ENCODE data around the gene MED27. TPM values are rescaled to one million over a fixed set of nuclear protein-coding genes. Genes with fewer than 3 reads are reported as not detected.
A peak's percentile ranks its signal among the peaks of the same experiment; 100 is the strongest.

Gene MED27
- total RNA-seq, 1 donor from 2014 or later = 45.0 TPM

DNA sequence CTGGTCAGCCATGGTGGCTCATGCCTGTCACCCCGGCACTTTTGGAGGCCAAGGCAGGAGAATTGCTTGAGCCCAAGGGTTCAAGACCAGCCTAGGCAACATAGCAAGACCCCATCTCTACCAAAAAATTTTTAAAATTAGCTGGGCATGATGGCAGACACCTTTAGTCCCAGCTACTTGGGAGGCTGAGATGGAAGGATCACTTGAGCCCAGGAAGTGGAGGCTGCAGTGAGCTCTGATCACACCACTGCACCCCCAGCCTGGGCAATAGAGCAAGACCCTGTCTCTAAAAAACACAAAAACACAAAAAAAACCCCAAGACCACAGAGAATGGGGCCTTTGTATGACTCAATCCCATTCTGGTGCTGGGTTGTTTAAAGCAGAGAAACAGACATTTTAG is 44.0 kb downstream of the MED27 start:
- peaks cover 43% of the 10 kb centered on the region for H3K4me1 Mint-ChIP-seq (ENCODE audit: low read depth, unreplicated experiment)
- H3K4me3 Mint-ChIP-seq (ENCODE audit: unreplicated experiment) = no peak overlapping the region
- no peaks in the 10 kb centered on the region for H3K27me3 Mint-ChIP-seq (ENCODE audit: unreplicated experiment)
- TF ChIP-seq, protein P1, sequence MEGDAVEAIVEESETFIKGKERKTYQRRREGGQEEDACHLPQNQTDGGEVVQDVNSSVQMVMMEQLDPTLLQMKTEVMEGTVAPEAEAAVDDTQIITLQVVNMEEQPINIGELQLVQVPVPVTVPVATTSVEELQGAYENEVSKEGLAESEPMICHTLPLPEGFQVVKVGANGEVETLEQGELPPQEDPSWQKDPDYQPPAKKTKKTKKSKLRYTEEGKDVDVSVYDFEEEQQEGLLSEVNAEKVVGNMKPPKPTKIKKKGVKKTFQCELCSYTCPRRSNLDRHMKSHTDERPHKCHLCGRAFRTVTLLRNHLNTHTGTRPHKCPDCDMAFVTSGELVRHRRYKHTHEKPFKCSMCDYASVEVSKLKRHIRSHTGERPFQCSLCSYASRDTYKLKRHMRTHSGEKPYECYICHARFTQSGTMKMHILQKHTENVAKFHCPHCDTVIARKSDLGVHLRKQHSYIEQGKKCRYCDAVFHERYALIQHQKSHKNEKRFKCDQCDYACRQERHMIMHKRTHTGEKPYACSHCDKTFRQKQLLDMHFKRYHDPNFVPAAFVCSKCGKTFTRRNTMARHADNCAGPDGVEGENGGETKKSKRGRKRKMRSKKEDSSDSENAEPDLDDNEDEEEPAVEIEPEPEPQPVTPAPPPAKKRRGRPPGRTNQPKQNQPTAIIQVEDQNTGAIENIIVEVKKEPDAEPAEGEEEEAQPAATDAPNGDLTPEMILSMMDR (IDR thresholded peaks at IDR 0.05; ENCODE audit: partially characterized antibody, unreplicated experiment) = no peak
- DNase-seq = no peak
- no peak overlapping the region for H3K27ac Mint-ChIP-seq (ENCODE audit: unreplicated experiment)
- no peaks in the 10 kb centered on the region for H3K9me3 Mint-ChIP-seq (ENCODE audit: unreplicated experiment)
- no peaks in the 10 kb centered on the region for H3K36me3 Mint-ChIP-seq (ENCODE audit: unreplicated experiment)

DNA sequence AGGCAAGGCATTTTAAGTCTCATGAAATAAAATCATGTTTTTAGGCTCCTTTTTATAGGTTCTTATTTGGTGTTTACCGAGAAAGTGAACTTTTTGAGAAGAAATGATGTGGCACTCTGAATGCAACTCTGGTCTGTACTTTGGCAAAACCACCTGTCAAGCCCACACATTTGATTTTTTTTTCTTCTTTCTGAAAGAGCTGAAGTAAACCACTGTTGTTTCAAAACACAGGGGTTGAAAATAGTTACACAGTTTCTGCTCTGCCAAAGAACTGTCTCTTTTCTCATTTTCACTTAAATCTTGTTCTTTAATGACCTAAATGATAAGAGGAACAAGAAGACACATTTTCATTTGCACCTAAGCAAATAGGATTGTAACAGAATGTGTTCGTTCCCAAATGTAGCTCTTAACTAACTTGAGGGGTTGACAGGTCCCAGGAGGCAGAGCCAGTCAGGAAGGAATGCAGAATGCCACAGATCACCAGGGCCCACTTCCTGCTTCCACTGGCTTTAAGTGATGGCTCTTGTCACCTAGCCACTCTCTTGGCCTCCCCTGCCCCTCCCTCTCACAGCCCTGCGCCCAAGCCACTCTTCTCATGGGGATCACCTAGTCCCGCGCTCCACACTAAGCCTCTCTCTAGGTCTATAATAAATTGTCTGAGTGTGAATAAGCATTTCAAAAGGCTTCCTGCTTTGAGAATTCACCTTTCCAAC is 47.3 kb downstream of the MED27 start:
- H3K9me3 Mint-ChIP-seq (ENCODE audit: unreplicated experiment) = peaks cover 4% of the 10 kb centered on the region
- H3K4me3 Mint-ChIP-seq (ENCODE audit: unreplicated experiment) = no peak overlapping the region
- peaks cover 47% of the 10 kb centered on the region for H3K4me1 Mint-ChIP-seq (ENCODE audit: low read depth, unreplicated experiment)
- no peak overlapping the region for H3K27ac Mint-ChIP-seq (ENCODE audit: unreplicated experiment)
- H3K36me3 Mint-ChIP-seq (ENCODE audit: unreplicated experiment) = no peaks in the 10 kb centered on the region
- TF ChIP-seq, protein P1 (IDR thresholded peaks at IDR 0.05; ENCODE audit: partially characterized antibody, unreplicated experiment) = no peak
- H3K27me3 Mint-ChIP-seq (ENCODE audit: unreplicated experiment) = no peaks in the 10 kb centered on the region
- no peak for DNase-seq

DNA sequence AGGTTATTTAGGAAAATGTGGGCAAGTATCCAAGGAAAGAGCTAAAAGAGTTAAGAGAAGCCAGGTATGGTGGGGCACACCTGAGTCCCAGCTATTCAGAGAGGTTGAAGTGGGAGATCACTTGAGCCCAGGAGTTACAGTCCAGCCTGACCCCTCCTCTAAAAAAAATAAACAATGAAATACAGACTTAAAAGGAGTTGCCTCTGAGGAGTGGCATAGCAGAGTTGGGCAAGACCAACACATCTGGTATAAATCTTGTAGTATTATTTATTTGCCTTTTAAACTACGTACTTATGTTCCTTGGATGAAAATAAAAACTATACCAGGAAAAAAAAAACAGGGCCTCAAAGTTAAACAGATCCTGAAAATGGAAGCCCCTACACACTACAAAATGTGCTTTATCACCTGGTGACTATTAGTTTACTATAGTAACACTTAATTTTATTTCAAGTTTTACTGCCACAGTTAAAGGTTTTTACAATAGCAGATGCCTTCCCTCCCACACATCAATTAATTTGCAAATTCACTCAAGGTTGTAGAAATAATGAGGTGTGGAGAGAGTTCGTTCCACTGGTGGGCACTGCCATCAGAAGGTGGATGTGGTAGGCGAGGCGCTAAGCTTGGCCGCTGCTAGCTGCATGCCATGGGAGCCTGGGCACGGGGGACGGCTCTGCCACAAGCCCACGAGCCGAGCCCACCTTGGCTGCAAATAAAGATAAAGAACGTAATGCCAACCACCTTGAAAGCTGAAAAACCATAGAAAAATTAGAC is 48.0 kb downstream of the MED27 start:
- H3K27me3 Mint-ChIP-seq (ENCODE audit: unreplicated experiment) = no peaks in the 10 kb centered on the region
- TF ChIP-seq, protein P1 (IDR thresholded peaks at IDR 0.05; ENCODE audit: partially characterized antibody, unreplicated experiment) = no peak
- DNase-seq = no peak
- peaks cover 41% of the 10 kb centered on the region for H3K4me1 Mint-ChIP-seq (ENCODE audit: low read depth, unreplicated experiment)
- H3K36me3 Mint-ChIP-seq (ENCODE audit: unreplicated experiment) = no peaks in the 10 kb centered on the region
- no peak overlapping the region for H3K4me3 Mint-ChIP-seq (ENCODE audit: unreplicated experiment)
- no peak overlapping the region for H3K27ac Mint-ChIP-seq (ENCODE audit: unreplicated experiment)
- H3K9me3 Mint-ChIP-seq (ENCODE audit: unreplicated experiment) = peaks cover 4% of the 10 kb centered on the region

DNA sequence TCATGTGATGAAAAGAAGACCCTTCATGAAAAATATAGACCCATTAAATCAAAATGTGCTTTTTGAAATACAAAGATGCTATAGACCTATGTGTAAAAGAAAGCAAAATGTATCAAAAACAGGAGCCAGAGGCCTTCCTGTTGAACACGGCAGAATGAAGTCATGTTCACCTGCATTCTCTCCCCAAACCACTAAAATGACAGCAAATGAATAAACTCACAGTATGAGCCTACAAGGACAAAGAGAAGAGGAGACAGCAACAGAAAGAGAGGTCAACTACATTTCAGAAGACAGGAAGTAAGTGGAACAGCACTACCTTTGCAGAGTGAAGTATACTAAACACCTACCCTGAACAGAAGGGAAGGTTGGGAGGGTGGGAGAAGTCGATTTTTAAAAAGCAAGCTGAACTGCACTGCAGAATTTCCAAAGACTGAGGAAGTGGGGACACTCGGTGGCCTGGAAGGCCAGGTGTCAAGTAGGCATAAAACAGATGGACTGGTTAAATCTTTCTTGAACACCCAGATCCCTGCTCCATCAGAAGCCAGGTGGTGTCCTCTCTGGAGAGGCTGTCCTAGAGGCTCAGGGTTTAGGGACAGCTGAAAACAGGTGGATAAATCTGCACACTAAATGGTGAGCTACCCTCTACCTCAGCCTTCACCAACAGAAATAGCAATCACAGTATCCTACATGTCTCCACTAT is 48.9 kb downstream of the MED27 start:
- Mint-ChIP-seq H3K4me1 (ENCODE audit: low read depth, unreplicated experiment) (peaks cover 43% of the 10 kb centered on the region), H3K27ac (ENCODE audit: unreplicated experiment) (no peak overlapping the region)
- TF ChIP-seq, protein P1 (IDR thresholded peaks at IDR 0.05; ENCODE audit: partially characterized antibody, unreplicated experiment) = no peak

More for the DNA sequence above, 48.9 kb downstream of the MED27 start:
- Mint-ChIP-seq H3K36me3 (ENCODE audit: unreplicated experiment) (no peaks in the 10 kb centered on the region), H3K27me3 (ENCODE audit: unreplicated experiment) (no peaks in the 10 kb centered on the region), H3K9me3 (ENCODE audit: unreplicated experiment) (peaks cover 4% of the 10 kb centered on the region), H3K4me3 (ENCODE audit: unreplicated experiment) (peak overlapping the region; percentile 0)
- no peak for DNase-seq

All from glutamatergic neuron (in vitro differentiated cells).